UCSD-AML1 (cell line): Measurements from ENCODE around the gene CKM.
"Not testable (repeated sequence)": the region's sequence is repeated elsewhere in the genome, so short reads cannot be mapped to it uniquely, and the experiment has no call there.

ENCODE experiments used
- DNase-seq: peaks from one replicate; lab custom pipeline; 2025; ENCODE audit not compliant: unreplicated experiment; lab: John Stamatoyannopoulos, UW

The CKM gene

DNA sequence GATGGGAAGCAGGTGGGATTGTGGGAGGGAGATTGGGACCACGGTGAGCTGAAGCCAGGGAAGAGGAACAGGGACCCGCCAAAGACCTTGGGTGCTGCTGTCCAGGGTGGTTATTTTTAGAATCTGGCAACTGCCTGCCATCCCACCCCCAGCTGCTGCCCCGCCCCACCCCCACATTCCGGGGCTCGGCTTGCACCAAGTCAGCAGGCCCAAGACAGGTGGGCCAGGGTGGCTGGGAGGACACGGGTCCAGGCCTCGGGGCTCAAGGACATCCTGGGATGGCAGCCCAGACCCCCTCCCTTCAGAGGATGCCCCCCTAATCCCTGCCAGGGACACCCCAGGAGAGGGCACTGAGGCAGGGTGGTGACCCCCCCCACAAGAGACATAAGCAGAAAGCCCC, 827 bp downstream of the CKM start:
- no peak for DNase-seq

DNA sequence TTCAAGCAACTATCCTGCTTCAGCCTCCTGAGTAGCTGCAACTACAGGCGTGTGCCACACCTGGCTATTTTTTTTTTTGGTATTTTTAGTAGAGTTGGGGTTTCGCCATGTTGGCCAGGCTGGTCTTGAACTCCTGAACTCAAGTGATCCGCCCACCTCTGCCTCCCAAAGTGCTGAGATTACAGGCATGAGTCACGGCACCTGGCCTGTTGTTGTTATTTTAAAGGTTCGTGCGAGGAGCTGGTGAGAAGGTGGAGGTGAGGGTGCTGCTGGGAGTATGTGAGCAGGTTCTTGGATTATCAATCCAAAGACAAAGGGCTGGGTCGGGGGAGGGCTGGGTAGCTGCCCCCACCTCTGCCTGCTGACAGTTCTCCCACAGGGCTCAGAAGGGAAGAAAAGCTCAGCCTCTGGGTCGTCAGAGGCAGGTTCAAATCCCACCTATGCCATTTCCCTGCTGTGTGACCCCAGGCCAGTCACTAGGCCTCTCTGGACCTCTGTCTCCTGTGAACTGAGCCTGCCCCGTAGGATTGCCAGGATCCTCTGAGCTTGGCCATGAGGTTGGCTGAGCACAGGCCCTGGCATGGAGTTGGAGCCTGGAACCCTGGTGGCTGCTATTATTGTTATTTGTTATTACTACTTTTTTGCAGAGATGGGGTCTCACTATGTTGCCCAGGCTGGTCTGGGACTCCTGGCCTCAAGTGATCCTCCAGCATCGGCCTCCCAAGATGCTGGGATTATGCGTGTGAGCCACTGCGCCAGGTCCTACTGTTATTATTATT, 1.5 kb downstream of the CKM start:
- DNase-seq = no peak

GRCh38 chr19:45315304-45315703, 7.4 kb downstream of the CKM start:
- no peak for DNase-seq

- no peak for DNase-seq
These were observed 7.9 kb downstream of the CKM start for GRCh38 chr19:45314708-45315245.

- DNase-seq = not testable (repeated sequence)
These were observed 10.4 kb downstream of the CKM start for GRCh38 chr19:45312285-45312684.

- DNase-seq = peak; percentile 79
These were observed 11.1 kb downstream of the CKM start for GRCh38 chr19:45311621-45312020.

- not testable (repeated sequence) for DNase-seq
These were observed 13.4 kb downstream of the CKM start for GRCh38 chr19:45309322-45309721.

DNA sequence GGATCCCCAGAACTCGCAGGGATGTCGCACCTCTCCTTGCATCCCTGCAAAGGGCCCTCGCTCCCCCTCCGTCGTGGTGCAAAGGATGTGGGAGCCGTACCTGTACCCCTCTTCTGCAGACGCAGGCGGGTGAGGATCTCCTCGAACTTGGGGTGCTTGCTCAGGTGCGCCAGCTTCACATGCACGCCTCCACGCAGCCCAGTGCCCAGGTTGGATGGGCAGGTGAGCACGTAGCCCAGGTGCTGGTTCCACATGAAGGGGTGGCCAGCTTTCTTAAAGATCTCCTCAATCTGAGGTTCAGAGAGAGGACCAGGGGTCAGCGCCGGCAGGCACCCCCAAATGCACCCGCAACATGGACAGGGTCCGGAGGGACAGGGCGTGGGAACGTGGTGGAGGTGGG, 15.3 kb downstream of the CKM start:
- no peak for DNase-seq

- no peak for DNase-seq
These were observed 16.1 kb downstream of the CKM start for GRCh38 chr19:45306518-45307027.

GRCh38 chr19:45306040-45306439, 16.6 kb downstream of the CKM start:
- no peak for DNase-seq

- DNase-seq = no peak
These were observed 17.3 kb downstream of the CKM start for GRCh38 chr19:45305421-45305820.

GRCh38 chr19:45305007-45305406, 17.7 kb downstream of the CKM start:
- no peak for DNase-seq

- no peak for DNase-seq
These were observed 18.3 kb downstream of the CKM start for GRCh38 chr19:45304141-45304926.

GRCh38 chr19:45303269-45304060, 19.2 kb downstream of the CKM start:
- DNase-seq = no peak

- DNase-seq = no peak
These were observed 20.3 kb downstream of the CKM start for GRCh38 chr19:45302416-45302815.

DNA sequence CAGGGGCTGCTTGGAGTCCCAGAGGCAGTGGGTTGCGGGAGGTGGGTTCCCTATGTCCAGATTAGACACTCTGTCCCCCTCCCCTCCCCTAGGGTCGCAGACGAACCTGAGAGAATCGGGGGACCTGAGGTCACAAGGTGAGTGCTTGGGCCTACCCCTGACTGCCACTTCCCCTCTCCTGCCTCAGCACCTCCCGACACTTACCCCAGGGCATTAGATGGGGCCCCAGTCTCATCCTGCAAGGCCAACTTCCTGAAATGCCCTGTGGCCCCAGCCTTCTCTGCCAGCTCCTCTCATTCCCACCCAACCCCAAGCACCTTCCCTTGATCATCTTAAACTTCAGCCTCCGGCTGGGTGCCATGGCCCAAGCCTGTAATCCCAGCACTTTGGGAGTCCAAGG, 23.0 kb downstream of the CKM start:
- no peak for DNase-seq

DNA sequence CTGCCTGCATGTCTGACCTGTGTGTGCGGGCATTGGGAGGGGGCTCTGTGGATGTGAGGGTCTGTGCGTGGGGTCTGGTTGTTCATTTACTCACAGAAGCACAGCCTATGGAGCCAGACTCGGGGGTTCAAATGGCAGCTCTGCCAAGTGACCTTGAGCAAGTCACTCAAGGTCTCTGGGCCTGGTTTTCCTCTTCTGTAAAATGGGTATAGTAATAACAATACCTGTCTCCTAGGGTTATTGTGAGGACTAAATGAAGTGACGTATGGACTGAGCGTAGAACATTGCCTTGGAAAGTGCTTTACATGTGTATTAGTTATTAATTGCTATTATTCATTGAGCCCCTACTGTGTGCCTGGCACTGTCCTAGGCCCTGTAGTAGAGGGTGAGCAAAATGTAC, 24.4 kb downstream of the CKM start:
- no peak for DNase-seq

GRCh38 chr19:45297674-45298073, 25.0 kb downstream of the CKM start:
- DNase-seq = no peak

- DNase-seq = no peak
These were observed 26.3 kb downstream of the CKM start for GRCh38 chr19:45296355-45296754.

- DNase-seq = no peak
These were observed 26.8 kb downstream of the CKM start for GRCh38 chr19:45295873-45296272.
